Activated T-helper 9 cell treated with anti-CD3 and anti-CD28 coated beads, Interleukin-2, amount 50 U/mL, for 16 hours (primary cell): ENCODE results near the gene CERT1.
"Not testable (repeated sequence)": the region's sequence is repeated elsewhere in the genome, so short reads cannot be mapped to it uniquely, and the experiment has no call there.

ENCODE experiments used
- DNase-seq: peaks from one replicate; pipeline ENCODE4 v3.0.0-alpha.2; 2020; ENCODE audit warnings: low read depth

Gene CERT1

DNA sequence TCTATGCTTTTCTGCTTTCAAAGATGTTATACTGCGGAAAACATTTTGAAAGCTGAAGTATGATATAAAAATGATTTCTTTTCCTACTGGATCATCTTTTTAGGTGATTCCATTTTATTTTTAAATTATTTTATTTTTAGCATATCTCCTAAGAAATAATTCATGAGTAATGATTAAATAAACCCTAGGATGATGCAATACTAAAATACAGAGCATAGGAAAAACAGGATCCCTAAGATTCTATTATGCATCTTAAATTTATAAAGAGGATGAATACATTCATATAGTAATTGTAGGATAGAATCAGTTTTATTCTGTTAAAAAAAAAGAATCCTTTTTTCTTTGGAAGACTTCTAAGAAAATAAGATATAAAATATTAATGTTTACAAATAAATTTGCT lies 11.1 kb upstream of the CERT1 start:
- DNase-seq, result no peak

DNA sequence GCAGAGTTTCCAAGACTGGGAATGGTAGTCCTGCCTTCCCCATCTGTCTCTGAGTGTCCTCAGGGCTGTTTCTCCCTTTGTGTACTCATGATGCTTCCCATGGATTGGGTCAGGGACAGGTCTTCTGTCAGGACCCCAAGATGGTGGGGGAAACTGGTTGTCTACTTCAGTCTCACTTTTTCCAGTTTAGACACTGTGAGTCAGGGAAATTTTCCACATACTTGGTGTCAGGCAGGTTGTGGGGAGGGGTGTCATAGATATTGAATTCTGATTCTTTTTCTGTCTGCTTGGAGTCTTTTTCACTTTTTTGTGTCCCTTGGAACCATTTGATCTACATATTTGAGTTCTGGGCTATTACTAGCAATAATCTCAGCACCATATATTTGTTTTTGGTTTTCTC lies 10.6 kb upstream of the CERT1 start:
- DNase-seq, result no peak

DNA sequence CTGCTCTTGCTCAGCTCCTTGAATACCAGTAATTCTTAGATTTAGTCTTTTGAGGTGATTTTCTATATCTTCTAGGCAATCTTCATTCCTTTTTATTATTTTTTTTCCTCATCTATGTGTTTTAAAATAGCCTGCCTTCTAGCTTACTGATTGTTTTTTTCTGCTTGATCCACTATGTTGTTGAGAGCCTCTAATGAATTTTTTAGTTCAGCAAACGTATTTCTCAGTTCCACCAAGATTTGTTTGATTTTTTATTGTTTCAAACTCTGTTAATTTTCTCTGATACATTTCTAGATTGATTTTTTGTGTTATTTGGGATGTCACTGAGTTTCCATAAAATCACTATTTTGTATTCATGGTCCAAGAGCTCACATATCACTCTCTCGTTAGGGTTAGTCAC lies 9.8 kb upstream of the CERT1 start:
- no peak for DNase-seq

DNA sequence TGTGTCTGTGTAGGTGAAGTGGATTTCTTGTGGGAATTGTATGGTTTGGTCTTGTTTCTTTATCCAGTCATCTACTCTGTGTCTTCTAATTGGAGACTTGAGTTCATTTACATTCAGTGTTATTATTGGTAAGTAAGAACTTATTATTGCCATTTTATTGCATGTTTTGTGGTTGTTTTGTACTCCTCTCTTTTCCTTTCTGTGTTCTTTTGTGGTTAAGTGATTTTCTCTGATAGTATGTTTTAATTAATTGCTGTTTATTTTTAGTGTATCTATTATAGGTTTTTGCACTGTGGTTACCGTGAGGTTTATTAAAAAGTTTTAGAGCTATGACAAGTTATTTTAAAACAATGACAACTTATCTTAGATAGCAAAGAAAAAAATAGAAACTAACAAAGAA lies 8.3 kb upstream of the CERT1 start:
- DNase-seq, result no peak

DNA sequence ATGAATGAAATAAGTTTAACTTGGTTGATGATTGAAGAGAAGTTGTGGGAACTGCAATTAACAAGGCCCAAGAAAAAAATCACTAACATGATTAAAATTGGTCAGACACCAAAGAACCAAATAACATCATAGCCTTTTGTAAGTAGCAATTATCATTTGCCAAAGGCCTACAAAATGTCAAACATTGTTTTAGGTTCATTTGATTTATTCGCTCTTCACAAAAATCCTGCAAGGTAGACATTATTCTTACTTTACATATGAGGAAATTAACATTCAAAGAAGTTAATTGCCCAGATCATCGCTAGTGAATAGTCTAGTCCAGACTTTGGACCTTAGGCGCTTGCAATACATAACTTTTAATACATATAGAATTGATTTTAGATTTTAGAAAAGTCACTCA lies 2.9 kb upstream of the CERT1 start:
- DNase-seq, result no peak

DNA sequence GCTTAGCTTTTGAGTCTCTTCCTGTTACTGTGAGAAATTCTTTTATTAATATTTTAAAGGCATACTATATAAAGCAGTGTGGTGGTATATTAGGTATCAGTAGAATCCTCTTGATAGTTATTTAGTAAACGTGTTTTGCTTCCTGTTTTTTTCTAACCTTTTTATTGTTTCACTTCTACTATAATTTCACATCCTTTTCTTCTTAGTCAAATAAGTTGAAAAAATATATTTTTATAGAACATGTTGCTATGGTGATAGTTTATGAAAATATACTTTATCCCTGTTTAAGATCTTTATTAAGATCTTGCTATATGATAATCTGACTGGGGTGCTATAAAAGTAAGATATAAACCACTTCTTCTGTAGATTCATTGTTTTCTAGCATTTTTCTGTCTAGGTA lies 2.4 kb upstream of the CERT1 start:
- no peak for DNase-seq

DNA sequence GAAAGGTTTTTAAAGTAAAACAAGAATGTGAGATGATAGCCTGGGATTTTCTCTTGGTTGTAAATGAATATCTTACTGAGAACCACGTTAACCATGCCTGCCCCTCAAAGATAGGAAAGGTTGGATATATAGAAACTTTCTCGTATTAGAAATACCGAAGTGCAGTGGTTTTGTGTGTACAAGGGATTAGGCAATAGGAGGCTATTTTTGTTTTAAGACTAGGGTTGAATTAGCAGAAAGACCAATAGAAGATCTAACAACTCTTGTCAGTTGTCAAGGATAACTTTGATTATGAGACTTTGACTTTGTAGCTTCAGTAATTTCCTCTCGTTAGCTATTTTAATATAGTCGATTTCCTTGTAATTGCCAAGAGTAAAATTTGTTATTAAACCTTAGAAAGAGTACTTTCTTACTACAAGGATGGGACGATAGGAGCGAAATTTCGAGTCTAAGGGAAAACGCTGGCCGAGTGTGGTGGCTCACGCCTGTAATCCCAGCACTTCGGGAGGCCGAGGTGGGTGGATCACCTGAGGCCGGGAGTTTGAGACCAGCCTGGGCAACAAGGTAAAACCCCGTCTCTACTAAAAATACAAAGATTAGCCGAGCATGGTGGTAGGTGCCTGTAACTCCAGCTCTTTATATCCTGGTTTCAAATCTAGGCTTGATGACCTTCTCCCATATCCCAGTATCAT lies 1.1 kb upstream of the CERT1 start:
- DNase-seq, result no peak

DNA sequence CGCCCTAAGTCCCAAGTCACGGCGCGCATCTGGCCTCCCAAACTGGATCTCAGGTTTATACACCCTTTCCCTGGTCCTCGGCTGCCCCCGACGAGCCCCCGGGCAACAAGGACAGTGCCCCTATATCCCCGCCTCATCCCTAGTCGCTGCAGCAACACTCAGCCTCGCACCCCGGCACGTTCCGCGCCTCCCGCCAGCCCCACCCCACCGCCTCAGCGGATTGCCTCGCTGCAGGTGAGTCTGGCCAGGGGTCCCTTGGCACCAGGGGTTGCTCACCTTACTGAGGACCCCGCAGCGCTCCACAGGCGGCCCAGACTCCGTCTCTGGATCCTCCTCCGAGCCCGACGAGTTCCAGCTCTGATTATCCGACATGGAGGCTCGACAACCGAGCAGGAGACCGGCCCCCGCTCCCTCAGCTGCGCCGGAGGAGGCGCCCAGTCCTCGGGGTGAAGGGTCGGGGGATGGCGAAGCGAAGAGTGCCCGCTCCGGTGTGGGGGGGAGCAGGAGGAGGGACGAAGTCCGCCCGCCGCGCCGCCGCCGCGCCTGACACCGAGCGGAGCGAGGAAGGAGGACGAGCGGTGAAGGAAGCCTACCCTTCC lies 494 bp downstream of the CERT1 start:
- peak; percentile 30 for DNase-seq

DNA sequence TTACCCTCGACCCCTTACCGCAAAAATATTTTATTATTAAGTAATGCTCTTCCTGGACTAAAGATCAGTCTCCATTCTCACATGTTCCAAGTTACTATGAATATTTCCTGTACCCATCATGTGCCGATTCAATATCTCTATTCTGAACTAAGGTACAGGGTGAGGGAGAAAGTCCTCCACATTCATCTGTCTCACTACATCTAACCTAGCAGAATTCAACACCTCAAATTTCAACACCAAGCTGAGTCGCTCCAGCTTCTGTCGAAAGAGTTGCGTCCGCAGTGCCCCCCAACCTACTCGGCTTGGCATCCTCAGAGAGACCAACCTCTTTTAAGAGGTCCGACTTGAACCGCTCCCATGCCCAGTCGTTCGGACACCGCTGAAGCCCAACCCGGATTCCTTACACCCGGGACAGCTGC lies 1.0 kb downstream of the CERT1 start:
- DNase-seq, result no peak

DNA sequence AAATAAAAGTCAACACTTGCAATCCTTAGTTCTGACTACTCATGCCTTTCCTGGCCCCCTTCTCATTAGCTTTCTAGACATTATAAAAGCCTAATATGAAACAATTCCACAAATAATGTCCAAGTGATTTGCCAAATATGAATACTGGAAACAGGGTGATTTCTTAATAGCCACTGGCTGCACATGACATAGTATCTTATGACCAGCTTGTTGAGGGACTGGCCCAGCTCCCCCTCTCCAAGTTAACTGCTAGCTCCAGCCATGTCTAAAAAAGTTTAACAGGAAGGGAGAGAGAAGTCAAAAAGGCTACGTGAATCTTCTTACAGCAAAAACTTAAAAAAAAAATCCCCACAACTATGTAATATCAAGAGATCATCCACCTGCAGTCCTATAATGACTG lies 1.5 kb downstream of the CERT1 start:
- no peak for DNase-seq

DNA sequence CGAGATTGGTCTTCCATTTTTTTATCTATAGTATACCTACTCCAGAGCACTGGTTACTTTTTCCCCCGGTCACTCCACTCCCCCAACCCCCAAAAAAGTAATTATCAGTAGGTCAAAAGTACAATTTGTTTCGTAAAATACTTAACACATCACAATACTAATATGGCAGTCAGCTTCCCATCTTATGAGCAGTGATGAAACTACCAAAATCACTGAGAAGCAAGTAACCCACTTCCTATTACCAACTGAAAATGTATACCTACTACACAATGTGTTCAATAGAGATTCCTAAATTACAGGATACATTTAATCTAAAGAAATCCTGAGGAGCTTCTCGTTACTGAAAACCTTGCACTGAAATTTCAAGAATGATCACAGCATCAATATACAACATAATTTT lies 1.9 kb downstream of the CERT1 start:
- DNase-seq, result no peak

DNA sequence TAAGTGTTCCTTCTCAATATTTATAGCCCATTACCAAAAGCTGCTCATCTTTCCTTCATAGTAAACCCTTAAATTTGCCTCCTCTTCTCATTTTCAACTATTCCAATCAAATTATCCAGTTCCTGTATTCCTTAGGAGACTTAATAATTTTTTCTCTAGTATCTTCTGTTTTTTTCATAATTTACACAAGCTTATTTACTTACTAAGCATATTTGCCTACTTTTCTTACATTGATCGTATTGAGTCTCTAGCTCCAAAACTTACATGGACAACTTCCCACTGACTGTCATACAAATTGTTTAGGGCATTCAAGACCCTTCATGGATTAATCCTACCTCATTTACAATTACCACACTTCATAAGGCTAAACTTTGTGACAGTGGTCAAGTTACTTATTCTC lies 3.6 kb downstream of the CERT1 start:
- DNase-seq, result no peak

DNA sequence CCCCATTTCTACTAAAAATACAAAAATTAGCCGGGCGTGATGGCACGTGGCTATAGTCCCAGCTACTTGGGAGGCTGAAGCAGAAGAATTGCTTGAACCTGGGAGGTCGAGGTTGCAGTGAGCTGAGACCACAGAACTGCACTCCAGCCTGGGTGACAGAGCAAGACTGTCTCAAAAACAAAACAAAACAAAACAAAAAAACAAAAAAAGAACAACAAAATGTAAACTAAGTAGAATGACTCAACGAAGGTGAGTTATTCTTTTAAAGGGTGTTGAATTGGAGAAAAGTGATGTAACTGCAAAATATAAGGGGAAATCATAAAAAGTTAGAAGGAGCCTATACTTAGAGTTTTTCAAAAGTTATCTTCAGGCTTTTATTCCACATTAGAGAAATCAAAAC lies 6.3 kb downstream of the CERT1 start:
- not testable (repeated sequence) for DNase-seq

DNA sequence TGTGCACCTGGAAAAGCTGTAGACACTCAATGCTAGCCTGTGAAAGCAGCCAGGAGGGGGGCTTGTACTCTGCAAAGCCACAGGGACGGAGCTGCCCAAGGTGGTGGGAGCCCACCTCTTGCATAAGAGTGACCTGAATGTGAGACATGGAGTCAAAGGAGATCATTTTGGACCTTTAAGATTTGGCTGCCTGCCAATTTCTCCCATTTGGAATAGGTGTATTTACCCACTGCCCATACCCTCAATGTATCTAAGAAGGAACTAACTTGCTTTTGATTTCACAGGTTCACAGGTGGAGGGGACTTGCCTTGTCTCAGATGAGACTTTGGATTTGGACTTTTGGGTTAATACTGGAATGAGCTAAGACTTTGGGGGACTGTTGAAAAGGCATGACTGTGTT lies 12.6 kb downstream of the CERT1 start:
- DNase-seq, result not testable (repeated sequence)

DNA sequence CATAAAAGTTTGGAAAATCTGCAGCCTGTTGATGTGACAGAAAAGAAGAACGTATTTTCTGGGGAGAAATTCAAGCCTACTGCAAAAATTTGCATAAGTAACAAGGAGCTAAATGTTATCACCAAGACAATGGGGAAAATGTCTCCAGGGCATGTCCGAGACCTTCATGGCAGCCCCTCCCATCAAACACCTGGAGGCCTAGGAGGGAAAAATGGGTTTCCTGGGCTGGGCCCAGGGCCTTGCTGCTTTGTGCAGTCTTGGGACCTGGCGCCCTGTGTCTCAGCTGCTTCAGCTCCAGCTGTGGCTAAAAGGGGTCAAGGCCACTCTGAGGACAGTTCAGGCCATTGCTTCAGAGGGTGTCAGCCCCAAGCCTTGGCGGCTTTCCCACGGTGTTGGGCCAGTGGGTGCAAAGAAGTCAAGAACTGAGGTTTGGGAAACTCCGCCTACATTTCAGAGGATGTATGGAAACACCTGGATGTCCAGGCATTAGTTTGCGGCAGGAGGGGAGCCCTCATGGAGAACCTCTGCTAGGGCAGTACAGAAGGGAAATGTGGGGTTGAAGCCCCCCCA lies 13.1 kb downstream of the CERT1 start:
- DNase-seq, result no peak

DNA sequence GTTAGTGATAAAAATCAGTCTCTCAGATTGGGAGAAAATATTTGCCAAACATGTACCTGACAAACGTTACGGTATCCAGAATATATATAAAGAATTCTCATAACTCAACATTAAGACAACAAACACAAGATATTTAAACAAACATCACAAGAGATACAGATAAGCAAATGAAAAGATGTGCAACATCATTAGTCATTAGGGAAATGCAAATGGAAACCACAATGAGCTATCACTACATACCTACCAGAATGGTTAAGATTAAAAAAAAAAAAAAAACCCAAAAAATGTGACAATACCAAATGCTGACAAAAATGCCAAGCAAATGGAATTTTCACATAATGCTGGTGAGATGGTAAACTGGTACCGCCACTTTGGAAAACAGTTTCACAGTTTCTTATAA lies 15.4 kb downstream of the CERT1 start:
- DNase-seq, result no peak

DNA sequence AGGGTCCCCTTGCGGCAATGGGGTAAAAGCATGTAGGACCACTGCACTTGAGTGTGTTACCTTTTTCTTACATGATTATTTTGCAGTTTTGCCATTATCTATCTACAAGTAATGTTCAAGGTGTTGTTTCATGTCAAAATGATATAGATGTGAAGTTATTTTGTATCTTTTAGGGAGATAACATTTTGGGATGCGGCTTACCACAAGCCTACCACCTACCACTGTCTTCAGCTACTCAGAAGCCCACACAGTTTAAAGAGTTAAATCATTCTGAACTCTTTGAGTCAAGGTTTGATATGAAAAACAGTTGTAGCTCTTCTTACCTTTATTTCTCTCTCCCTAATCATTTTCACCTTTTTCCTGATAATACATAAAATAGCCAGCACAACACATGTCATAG lies 19.8 kb downstream of the CERT1 start:
- no peak for DNase-seq

DNA sequence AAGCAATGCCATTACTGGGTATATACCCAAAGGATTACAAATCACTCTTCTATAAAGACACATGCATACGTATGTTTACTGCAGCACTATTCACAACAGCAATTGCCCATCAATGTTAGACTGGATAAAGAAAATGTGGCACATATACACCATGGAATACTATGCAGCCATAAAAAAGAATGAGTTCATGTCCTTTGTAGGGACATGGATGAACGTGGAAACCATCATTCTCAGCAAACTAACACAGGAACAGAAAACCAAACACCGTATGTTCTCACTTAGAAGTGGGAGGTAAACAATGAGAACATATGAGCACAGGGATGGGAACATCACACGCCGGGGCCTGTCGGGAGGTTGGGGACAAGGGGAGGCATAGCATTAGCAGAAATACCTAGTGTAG lies 21.6 kb downstream of the CERT1 start:
- not testable (repeated sequence) for DNase-seq

DNA sequence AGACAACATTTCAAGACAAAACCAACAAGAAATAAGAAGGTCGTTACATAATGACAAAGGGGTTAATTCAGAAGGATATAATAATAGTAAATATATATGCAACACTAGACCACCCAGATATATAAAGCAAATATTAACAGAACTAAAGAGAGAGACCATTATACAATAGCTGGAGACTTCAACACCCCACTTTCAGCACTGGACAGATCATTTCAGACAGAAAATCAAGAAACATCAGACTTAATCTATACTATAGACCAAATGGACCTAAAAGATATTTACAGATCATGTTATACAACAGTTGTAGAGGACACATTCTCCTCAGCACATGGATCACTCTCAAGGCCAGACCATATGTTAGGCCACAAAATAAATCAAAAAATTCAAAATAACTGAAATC lies 26.8 kb downstream of the CERT1 start:
- DNase-seq, result no peak

DNA sequence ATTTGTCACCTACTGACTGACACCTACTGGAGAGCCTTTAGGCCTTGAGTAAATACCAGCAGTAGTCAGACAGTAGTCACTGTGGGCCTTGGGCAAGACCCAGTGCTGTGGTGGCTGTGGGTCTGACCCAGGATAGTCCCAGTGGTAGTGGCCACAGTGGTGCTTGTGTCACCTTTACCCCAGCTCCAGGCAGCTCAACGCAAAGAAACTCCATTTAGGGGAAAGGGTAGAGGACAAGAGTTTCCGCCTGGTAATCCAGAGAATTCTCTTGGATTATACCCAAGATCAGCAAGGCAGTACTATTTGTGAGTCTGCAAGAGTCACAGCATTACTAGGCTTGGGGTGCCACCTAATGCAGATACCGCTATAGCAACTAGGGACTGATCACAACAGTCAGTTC lies 28.9 kb downstream of the CERT1 start:
- no peak for DNase-seq

DNA sequence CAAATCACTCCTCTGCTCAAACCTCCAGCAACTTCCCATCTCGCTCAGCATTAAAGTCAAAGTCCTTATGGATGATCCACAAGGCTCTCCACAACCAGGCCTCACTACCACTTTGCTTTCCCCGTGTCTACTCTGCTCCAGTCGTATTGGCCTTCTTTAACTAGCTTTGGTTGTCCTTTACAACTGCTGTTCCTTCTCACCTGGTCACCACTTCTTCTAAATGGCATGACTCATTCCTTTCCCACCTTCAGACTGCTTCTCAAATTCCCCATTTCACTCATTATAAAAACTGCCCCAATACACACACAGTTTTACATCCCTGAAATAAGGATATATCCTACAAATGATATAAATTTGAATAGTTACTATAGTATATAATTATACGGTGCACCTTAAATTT lies 30.4 kb downstream of the CERT1 start:
- DNase-seq, result no peak

DNA sequence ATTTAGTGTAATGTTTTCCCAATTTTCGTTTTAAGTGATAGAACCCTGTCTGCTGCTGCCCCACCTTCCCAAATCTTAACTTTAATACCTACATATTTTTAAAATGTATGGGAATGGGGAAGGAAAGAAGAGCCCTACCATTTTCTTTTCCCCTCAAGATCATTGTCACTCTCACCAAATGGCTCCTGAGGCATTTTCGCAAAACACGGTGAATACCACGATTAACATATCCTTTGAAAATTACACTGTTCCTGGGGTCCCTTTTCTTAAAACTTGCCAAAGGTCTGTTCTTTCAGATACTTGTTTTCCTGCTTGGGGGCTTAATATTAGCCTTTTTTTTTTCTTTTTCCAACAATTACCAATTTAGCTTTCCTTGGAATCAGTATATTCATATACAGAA lies 36.1 kb downstream of the CERT1 start:
- DNase-seq, result no peak

DNA sequence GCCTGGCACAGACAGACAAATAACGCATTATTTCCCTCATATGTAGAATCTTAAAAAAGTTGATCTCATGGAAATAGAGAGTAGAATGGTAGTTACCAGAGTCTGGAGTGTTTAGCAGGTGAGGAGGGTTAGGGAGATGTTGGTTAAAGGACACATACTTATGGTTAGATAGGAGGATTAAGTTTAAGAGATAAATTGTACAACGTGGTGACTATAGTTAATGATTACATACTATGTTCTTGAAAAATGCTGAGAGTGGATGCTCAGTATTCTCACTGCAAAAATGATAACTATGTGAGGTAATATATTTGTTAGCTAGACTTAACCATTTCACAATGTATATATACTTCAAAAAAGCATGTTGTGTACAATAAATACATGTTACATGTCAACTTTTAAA lies 38.0 kb downstream of the CERT1 start:
- DNase-seq, result no peak

DNA sequence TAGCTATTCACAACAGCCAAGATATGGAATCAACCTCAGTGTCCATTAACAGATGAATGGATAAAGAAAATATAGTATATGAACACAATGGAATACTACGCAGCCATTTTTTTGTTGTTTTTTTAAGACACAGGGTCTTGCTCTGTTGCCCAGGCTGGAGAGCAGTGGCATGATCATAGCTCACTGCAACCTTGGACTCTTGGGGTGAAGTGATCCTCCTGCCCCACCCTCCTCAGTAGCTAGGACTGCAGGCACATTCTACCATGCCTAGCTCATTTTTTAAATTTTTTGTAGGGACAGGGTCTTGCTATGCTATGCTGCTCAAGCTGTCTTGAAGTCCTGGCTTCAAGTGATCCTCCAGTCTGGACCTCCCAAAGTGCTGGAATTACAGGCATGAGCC lies 38.5 kb downstream of the CERT1 start:
- DNase-seq, result no peak
